HG03064 (cell line): ENCODE data around the gene CYP2C9.
"Not testable (repeated sequence)": the region's sequence is repeated elsewhere in the genome, so short reads cannot be mapped to it uniquely, and the experiment has no call there.

Source experiments
- ATAC-seq: cut with Tn5 transposase; IDR thresholded peaks from one replicate; pipeline ENCODE4 v1.9.1; 2021; ENCODE audit warnings: low read depth; ENCODE audit not compliant: unreplicated experiment

CYP2C9 gene

GRCh38 chr10:94938383-94938782 lies at the start of gene CYP2C9:
CYP2C9 (plus strand) TSS chr10:94938658; CDS start chr10:94938683, 25 bp downstream.
- no peak for ATAC-seq

GRCh38 chr10:94889123-94889522 lies 49.3 kb upstream of the CYP2C9 start:
- no peak for ATAC-seq

DNA sequence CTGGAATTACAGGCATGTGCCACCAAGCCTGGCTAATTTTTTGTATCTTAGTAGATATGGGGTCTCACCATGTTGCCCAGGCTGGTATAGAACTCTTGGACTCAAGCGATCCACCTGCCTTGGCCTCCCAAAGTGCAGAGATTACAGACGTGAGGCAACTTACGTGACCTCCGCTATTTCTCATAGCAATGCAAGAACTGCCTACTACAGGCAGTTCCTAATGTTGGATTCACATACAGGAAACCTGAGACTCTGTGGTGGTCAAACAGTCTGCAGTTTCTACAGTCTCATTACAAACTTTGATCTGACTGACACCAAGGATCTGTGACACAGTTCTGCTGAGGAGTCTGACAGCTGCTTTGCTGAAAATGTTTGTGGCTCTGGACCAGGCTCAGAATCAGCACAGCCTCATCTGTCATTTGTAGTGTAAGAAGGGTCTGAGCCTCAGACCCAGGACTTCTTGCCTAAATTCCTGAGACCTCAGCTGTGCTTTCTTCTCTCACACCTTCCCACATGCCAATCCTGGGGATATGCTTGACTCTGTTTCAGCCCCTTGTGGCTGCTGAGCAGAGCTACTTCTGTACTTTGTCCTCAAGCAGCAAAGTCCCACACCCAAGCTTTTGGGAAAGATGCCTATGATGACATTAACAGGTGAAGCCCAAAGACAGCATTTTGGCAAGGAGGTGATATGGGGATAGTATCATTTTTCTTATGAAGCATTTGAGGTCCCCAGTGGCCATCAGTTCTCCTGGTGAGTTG lies 48.0 kb upstream of the CYP2C9 start:
- no peak for ATAC-seq

DNA sequence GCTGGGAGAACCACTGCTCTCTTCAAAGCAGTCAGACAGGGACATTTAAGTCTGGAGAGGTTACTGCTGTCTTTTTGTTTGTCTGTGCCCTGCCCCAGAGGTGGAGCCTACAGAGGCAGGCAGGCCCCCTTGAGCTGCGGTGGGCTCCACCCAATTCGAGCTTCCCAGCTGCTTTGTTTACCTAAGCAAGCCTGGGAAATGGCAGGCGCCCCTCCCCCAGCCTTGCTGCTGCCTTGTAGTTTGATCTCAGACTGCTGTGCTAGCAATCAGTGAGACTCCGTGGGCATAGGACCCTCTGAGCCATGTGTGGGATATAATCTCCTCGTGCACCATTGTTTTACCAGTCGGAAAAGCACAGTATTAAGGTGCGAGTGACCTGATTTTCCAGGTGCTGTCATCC lies 40.0 kb upstream of the CYP2C9 start:
- not testable (repeated sequence) for ATAC-seq

DNA sequence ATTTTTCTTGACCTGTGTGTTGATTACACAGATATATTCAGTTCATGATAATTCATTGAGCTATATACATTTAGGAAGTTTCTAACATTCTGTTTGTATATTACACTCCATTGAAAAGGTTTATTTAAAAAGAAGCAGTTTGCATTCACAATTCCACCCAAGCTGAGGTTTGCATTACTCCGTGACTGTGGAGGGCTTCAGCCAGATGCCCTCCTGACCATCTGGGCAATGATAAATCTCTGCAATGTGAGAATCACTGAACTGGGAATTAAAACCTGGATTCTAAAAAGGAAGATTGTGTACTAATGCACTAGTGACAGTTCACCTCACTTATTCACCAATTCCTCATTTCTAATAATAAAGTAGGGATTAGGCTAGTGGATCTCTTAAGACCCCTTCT lies 36.4 kb upstream of the CYP2C9 start:
- ATAC-seq = no peak

GRCh38 chr10:94902570-94902969 lies 35.9 kb upstream of the CYP2C9 start:
- ATAC-seq = no peak

DNA sequence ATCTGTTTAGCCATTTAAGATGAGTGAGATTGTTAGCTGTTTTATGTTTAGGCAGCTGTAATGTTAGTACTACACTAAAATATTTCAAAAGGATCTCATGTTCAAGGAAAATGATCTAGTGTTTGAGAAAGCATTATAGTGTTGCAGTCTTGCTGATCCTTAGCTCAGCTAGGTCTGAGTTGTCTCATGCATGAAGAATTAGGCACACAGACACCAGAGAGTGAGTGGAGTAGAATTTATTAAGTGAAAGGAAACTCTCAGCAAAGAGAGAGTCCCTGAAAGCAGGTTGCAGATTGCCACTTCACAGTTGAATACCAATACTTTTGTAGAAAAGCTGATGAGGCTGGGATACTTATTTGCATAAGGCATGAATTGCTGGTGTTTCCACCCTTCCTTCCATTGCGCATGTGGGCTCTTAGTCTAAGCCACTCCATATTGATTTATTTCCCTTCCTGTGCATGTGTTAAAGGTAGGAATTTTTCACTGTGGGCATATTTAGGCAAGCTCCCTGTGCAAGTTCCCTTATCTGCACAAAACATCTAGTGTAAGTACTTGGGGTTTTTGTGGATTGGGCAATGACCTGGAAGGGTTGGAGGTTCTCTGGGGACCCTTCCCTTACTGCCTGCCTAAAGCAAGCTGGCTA lies 33.8 kb upstream of the CYP2C9 start:
- ATAC-seq = not testable (repeated sequence)

- no peak for ATAC-seq
Observed at GRCh38 chr10:94916423-94916822, 22.0 kb upstream of the CYP2C9 start.

- ATAC-seq = no peak
Observed at GRCh38 chr10:94936721-94937120, 1.7 kb upstream of the CYP2C9 start.

- ATAC-seq = not testable (repeated sequence)
Observed at GRCh38 chr10:94943432-94944103, 5.1 kb downstream of the CYP2C9 start.

GRCh38 chr10:94946181-94946580 lies 7.7 kb downstream of the CYP2C9 start:
- not testable (repeated sequence) for ATAC-seq

- no peak for ATAC-seq
Observed at GRCh38 chr10:94963901-94964300, 25.4 kb downstream of the CYP2C9 start.

DNA sequence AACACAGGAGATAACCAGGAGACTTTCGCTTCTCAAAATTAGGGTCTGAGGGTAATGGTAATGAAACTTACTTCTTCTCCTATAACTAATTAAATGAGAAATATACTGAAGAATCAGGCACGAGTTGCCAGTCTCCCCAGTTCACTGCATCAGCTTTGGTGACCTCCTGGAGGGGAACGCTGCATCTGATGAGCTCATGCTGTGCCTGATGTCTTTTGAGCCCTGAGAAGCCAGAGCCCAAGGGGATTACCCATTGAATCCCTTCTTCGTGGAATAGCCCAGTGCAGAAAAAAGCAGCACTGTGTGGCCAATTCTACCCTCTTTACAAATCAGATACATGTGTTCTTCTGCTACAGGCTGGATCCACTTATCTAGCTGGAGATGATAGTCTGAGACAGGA lies 45.1 kb downstream of the CYP2C9 start:
- ATAC-seq = no peak

DNA sequence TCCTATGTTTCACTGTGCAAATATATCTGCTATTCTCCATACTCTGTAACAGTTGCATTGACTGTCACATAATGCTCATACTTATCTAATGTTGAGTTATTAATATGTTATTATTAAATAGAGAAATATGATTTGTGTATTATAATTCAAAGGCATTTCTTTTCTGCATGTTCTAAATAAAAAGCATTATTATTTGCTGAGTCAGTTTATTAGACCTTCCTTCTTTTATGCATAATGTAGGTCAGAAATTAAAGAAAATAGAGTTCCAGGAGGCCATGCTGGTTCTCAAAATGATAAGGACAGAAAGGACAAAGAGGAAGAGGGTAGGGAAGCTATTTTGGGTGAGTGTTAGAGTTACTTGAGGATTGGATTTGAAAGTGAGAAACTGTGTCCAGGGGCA lies 50.7 kb downstream of the CYP2C9 start:
- no peak for ATAC-seq

DNA sequence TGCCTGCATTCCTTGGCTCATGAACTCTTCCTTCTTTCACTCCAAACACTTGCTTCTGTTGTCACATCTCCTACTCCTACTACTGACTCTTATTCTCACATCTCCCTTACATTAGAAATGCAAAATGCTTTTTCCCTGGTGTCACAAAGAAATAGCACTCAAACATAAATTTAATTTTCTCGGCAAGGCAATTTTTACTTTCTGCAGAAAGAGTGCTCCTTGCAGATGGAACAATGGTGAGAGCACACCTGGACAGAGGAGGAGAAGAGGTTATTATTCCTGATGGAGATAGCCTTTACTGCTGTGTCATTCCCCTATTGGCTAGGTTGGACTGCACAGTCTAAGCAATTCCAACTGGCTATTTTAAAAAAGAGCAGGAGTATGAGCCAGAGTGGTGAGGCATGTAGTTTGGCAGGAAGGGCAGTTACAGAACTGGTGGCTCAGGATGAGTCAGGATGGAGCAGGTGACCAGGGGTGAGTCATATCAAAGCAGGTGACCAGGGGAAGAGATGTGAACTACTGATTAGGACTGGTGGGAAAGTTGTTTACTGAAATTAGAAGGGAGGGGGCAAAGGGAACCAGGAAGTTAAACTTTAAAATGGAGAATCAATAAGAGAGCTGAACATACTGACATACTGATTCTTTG lies 52.9 kb downstream of the CYP2C9 start:
- ATAC-seq = no peak

DNA sequence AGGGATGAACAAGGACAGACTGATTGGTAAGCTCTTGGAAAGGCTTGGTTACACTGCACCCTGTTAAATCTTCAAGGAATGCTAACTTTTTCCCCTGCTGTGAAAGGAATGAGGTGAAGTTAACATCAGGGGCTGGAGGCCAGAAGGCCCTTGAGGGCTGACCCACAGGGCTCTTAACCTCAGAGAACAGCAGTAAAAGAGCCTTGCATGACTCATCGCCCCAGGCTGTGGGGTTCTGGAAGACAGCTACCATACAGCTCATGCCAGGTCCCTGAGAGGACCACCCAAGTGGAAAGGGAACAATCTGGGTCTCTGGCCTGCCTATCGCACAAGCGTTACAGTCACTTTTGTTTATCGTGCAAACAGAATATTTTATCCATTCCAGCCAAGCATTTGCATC lies 54.4 kb downstream of the CYP2C9 start:
- ATAC-seq = no peak

DNA sequence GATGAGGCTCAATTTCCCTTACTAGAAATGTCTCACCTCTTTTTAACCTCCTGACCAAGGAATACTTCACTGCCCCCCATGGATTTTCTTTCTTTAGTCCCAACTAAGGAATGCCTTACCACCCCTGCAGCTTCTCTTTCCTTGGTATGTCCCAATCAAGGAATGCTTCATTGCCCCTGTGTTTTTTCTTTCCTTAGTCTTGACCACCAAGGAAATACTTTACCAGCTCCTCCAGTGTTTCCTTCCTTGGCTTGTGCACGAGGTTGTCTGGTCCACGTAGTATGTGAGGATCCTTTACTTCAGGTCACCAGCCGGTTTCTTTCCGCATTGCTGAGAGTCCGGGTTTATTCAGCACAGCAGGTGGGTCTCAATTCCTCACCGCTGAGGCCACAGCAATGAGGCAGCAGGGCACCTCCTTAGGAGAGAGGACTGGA lies 59.3 kb downstream of the CYP2C9 start:
- ATAC-seq = no peak

DNA sequence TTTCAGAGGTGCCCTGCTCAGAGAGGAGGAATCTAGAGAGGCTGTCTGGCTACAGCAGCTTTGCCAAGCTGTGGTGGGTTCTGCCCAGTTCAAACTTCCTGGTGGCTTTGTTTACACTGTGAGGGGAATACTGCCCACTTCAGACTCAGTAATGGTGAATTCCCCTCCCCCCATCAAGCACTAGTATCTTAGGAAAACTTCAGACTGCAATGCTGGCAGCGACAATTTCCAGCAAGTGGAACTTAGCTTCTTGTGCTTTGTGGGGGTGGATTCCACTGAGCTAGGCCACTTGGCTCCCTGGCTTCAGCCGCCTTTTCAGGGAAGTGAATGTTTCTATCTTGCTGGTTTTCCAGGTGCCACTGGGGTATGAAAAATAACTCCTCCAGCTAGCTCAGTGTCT lies 88.0 kb downstream of the CYP2C9 start:
- no peak for ATAC-seq

GRCh38 chr10:95031656-95032055 lies 93.2 kb downstream of the CYP2C9 start:
- no peak for ATAC-seq

- ATAC-seq = no peak
Observed at GRCh38 chr10:95034401-95034800, 95.9 kb downstream of the CYP2C9 start.
